Measurements from ENCODE around the gene TOMM20. TPM values are rescaled to one million over a fixed set of nuclear protein-coding genes. Genes with fewer than 3 reads are reported as not detected.
A peak's percentile ranks its signal among the peaks of the same experiment; 100 is the strongest.

Gene TOMM20
- total and polyA plus RNA-seq, 9 of the 15 experiments (the other 6 are each of a cell fraction or from before 2014, with no cell fraction given): 70.6 to 334 (median 159) TPM

GRCh38 chr1:235090406-235091069, 38.1 kb downstream of the TOMM20 start (continued):
- TF ChIP-seq RREB1 (CRISPR knock-in tag; IDR thresholded peaks at IDR 0.05) (no peak), HDAC3 (IDR thresholded peaks at IDR 0.05; ENCODE audit: borderline replicate concordance, partially characterized antibody) (no peak), ZFPM2 (CRISPR knock-in tag; IDR thresholded peaks at IDR 0.05) (no peak), CBX3 (IDR thresholded peaks at IDR 0.05; ENCODE audit: borderline replicate concordance in 1 of 2, low read length in 2 of 2) (no peak; a peak in 1 of 3 replicates), CLOCK (CRISPR knock-in tag; IDR thresholded peaks at IDR 0.05; ENCODE audit: borderline replicate concordance) (no peak), CSDE1 (IDR thresholded peaks at IDR 0.05) (no peak), SMAD4 (CRISPR knock-in tag; conservative IDR thresholded peaks at IDR 0.05) (peak; percentile 62), ZFP91 (CRISPR knock-in tag; IDR thresholded peaks at IDR 0.05) (no peak), L3MBTL2 (IDR thresholded peaks at IDR 0.05) (peak; percentile 92), ZEB2 (IDR thresholded peaks at IDR 0.05) (no peak), NR2F6 (CRISPR knock-in tag; IDR thresholded peaks at IDR 0.05) (no peak), RNF219 (CRISPR knock-in tag; IDR thresholded peaks at IDR 0.05) (no peak), CTCF (IDR thresholded peaks at IDR 0.05 in 2 of 3, conservative IDR thresholded peaks at IDR 0.05 in 1 of 3; ENCODE audit: insufficient read depth in 2 of 3, low read depth in 1 of 3, low read length in 3 of 3) (peak in 2 of 3 experiments; percentile 30 to 46; a peak in 2 of 6 replicates)
